A673 (cell line): ENCODE measurements around the gene IL10RB.

Experiments
- EZH2 ChIP-seq: fragments of 200-600 bp; sonication (generic); IDR thresholded peaks from 2 replicates; pipeline ENCODE4 v1.6.1; 2017; ENCODE audit warnings: borderline replicate concordance, low read depth, mild to moderate bottlenecking, mixed read lengths, antibody characterized with exemption, low read length; ENCODE audit not compliant: poor library complexity, severe bottlenecking
- TF ChIP-seq, protein P1 (sequence below): fragments of 300-800, 200-600 bp; sonication (generic); conservative IDR thresholded peaks from 2 replicates; pipeline ENCODE4 v1.5.1; 2017; ENCODE audit warnings: low read depth, mild to moderate bottlenecking, antibody characterized with exemption, low read length, moderate library complexity, mixed read lengths

DNA sequence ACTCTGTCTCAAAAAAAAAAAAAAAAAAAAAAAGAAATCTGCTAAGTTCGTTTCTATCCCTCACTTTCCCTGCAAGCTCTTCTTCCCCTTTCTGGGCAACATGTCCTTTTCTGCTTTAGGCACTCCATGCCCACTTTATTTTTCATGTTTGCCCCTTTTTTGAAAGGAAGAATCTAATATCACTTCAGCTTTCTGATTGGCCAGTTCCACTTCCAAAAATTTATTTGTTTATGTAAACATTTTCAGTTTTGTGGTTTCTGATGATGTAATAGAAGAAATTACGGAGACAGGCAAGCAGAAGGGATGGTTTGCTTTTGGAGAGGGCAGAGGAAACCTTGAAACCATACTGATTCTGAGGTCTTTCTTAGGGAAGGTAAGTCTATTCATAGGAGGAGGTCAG, 73.8 kb downstream of the IL10RB start:
- TF ChIP-seq, protein P1, sequence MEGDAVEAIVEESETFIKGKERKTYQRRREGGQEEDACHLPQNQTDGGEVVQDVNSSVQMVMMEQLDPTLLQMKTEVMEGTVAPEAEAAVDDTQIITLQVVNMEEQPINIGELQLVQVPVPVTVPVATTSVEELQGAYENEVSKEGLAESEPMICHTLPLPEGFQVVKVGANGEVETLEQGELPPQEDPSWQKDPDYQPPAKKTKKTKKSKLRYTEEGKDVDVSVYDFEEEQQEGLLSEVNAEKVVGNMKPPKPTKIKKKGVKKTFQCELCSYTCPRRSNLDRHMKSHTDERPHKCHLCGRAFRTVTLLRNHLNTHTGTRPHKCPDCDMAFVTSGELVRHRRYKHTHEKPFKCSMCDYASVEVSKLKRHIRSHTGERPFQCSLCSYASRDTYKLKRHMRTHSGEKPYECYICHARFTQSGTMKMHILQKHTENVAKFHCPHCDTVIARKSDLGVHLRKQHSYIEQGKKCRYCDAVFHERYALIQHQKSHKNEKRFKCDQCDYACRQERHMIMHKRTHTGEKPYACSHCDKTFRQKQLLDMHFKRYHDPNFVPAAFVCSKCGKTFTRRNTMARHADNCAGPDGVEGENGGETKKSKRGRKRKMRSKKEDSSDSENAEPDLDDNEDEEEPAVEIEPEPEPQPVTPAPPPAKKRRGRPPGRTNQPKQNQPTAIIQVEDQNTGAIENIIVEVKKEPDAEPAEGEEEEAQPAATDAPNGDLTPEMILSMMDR = no peak
- TF ChIP-seq EZH2 = no peak
